Stomach (tissue), 9 donors: Measurements from ENCODE around the gene PELI2. TPM values are rescaled to one million over a fixed set of nuclear protein-coding genes. Genes with fewer than 3 reads are reported as not detected.

ENCODE experiments used
- DNase-seq, 2 donors: peaks; one replicate each; pipeline versions ENCODE4 v3.0.0 to v3.0.0-alpha.2; 2013 to 2019
- H3K27ac ChIP-seq, 5 donors: fragments of 200-600 bp in 4 of 5; sonication (generic) in 4 of 5; one replicate each; pipeline ENCODE4 v1.5.1; 2013 to 2019; ENCODE audit warnings: mild to moderate bottlenecking in 1 of 5, moderate library complexity in 1 of 5
- H3K27me3 ChIP-seq, 3 donors: fragments of 200-600 bp; sonication (generic); one replicate each; pipeline ENCODE4 v1.5.1; 2017 to 2019; ENCODE audit warnings: mixed run types in 1 of 3
- H3K36me3 ChIP-seq, 4 donors: fragments of 200-600 bp; sonication (generic); 1 replicate in 3 of 4; 2 replicates in 1 of 4; pipeline ENCODE4 v1.5.1; 2016 to 2019
- H3K4me1 ChIP-seq, 4 donors: fragments of 200-600 bp; sonication (generic); one replicate each; pipeline ENCODE4 v1.5.1; 2016 to 2019
- H3K4me3 ChIP-seq, 4 donors: fragments of 200-600 bp; sonication (generic) in 3 of 4; one replicate each; pipeline ENCODE4 v1.5.1; 2016 to 2019; ENCODE audit warnings: mild to moderate bottlenecking in 1 of 4
- H3K9me3 ChIP-seq, 4 donors: fragments of 200-600 bp; sonication (generic); one replicate each; pipeline ENCODE4 v1.5.1; 2016 to 2019
- EP300 ChIP-seq: sonication (generic); formaldehyde crosslinking; IDR thresholded peaks from one replicate; pipeline ENCODE4 v1.6.1; 2017; ENCODE audit warnings: antibody characterized with exemption
- POLR2A ChIP-seq, 4 donors: fragments of 450-650 bp; IDR thresholded peaks; one replicate each; pipeline ENCODE4 v1.6.1; 2016; ENCODE audit warnings: antibody characterized with exemption in 4 of 4, control low read depth in 2 of 4, mild to moderate bottlenecking in 1 of 4, moderate library complexity in 1 of 4
- POLR2AphosphoS5 ChIP-seq, 3 donors: sonication (generic); formaldehyde crosslinking; IDR thresholded peaks; one replicate each; pipeline ENCODE4 v1.6.1; 2016; ENCODE audit warnings: antibody characterized with exemption in 3 of 3
- WGBS, 5 donors: extraction: QIAGEN DNeasy Blood & Tissue Kit in 3 of 5; methylation state at CpG; one replicate each; pipeline versions ENCODE4 v1.1.5 to v1.1.7; 2013 to 2018; 5-methylcytosine and 5-hydroxymethylcytosine counted together
- intact Hi-C: fragments of 100-400 bp; cut with DNase I; formaldehyde crosslinking; loops from one replicate; pipeline ENCODE4 v1.15.1; 2023; ENCODE audit warnings: low total_unique reads
- polyA plus RNA-seq, 3 donors: library from polyadenylated mRNA; stranded (reverse); fragments of 200-250 nt; gene quantifications; one replicate each; pipeline ENCODE4 v1.2.3, GENCODE V29; 2013
- total RNA-seq, 5 donors: library from RNA; depleted of rRNA; stranded (reverse); fragments of >200 nt; gene quantifications; one replicate each; pipeline versions ENCODE4 v1.1.0 to v1.2.3, GENCODE V29; 2014 to 2016
- TF ChIP-seq, protein P1 (sequence below), 7 experiments: fragments of 450-650 bp in 4 of 7; fragments of 200-600 bp in 3 of 7; sonication (generic) in 3 of 7; IDR thresholded peaks; one replicate each; pipeline ENCODE4 v1.5.1; 2016 to 2019; ENCODE audit warnings: antibody characterized with exemption in 7 of 7, control low read depth in 2 of 7, mild to moderate bottlenecking in 1 of 7
- donor health status: healthy with polysubstance abuse.
- donor health status: Bipolar disorder and iron deficiency.
- donor health status: healthy.

Gene PELI2
- total and polyA plus RNA-seq, 8 donors, result 3.0 to 48.3 (median 10.6) TPM

DNA sequence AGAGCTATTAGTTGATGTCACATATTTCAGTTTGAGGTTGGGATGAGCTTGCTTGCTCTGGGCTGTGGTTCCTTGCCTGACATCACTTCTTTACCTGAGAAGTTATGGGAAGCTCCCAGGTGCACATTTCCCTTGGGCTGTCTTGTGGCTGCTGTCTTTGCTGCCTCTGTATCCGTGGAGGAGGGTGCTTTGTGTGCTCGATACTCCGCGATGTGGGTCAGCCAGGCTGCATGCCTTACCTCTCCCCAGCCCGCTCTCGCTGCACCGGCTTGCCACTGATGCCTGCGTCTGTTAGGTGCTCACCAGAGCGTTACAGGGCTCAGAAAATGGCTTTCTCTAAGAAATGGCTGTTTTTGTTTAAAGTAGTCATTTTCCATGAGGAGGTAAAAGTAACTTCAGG lies 19.6 kb downstream of the PELI2 start:
- TF ChIP-seq, protein P1, sequence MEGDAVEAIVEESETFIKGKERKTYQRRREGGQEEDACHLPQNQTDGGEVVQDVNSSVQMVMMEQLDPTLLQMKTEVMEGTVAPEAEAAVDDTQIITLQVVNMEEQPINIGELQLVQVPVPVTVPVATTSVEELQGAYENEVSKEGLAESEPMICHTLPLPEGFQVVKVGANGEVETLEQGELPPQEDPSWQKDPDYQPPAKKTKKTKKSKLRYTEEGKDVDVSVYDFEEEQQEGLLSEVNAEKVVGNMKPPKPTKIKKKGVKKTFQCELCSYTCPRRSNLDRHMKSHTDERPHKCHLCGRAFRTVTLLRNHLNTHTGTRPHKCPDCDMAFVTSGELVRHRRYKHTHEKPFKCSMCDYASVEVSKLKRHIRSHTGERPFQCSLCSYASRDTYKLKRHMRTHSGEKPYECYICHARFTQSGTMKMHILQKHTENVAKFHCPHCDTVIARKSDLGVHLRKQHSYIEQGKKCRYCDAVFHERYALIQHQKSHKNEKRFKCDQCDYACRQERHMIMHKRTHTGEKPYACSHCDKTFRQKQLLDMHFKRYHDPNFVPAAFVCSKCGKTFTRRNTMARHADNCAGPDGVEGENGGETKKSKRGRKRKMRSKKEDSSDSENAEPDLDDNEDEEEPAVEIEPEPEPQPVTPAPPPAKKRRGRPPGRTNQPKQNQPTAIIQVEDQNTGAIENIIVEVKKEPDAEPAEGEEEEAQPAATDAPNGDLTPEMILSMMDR (IDR thresholded peaks at IDR 0.05), result no peak
- TF ChIP-seq POLR2A (IDR thresholded peaks at IDR 0.05), result no peak
- TF ChIP-seq POLR2AphosphoS5 (IDR thresholded peaks at IDR 0.05), result no peak
- TF ChIP-seq EP300, result no peak
- H3K36me3 ChIP-seq, result no peaks in the 10 kb centered on the region
- H3K4me1 ChIP-seq, result peaks cover 5 to 65% (median 28%) of the 10 kb centered on the region in 4 donors
- no peaks in the 10 kb centered on the region for H3K27me3 ChIP-seq
- H3K4me3 ChIP-seq, result no peak overlapping the region
- WGBS, 5 donors, result 84 to 93% (median 90%) methylated on average over 9 of the region's 9 CpGs
- H3K9me3 ChIP-seq, result no peaks in the 10 kb centered on the region
- DNase-seq, result no peak
- intact Hi-C loops, result no loop called here
- H3K27ac ChIP-seq, result no peak overlapping the region

- no peaks in the 10 kb centered on the region for H3K27me3 ChIP-seq
- intact Hi-C loops, result no loop called here
- 75 to 86% (median 80%) methylated on average over 2 of the region's 2 CpGs for WGBS, 5 donors
- TF ChIP-seq EP300 (no peak), POLR2A (IDR thresholded peaks at IDR 0.05) (no peak), POLR2AphosphoS5 (IDR thresholded peaks at IDR 0.05) (no peak)
- TF ChIP-seq, protein P1 (IDR thresholded peaks at IDR 0.05), result no peak
- no peak for DNase-seq
- H3K9me3 ChIP-seq, result no peaks in the 10 kb centered on the region
- H3K27ac ChIP-seq, result no peak overlapping the region
- no peak overlapping the region for H3K4me3 ChIP-seq
- no peaks in the 10 kb centered on the region for H3K36me3 ChIP-seq
- peaks cover 5 to 59% (median 27%) of the 10 kb centered on the region in 4 donors for H3K4me1 ChIP-seq
Observed at GRCh38 chr14:56138928-56139327, 20.7 kb downstream of the PELI2 start.

- no peaks in the 10 kb centered on the region for H3K27me3 ChIP-seq
- H3K9me3 ChIP-seq, result no peaks in the 10 kb centered on the region
- WGBS, 5 donors, result 93 to 98% (median 95%) methylated on average over 4 of the region's 4 CpGs
- intact Hi-C loops, result no loop called here
- TF ChIP-seq POLR2AphosphoS5 (IDR thresholded peaks at IDR 0.05) (no peak), POLR2A (IDR thresholded peaks at IDR 0.05) (no peak)
- no peak overlapping the region for H3K4me3 ChIP-seq
- H3K4me1 ChIP-seq, result peaks cover 9 to 39% (median 25%) of the 10 kb centered on the region in 4 donors
- H3K36me3 ChIP-seq, result no peaks in the 10 kb centered on the region
- no peak for DNase-seq
- no peak overlapping the region for H3K27ac ChIP-seq
Observed at GRCh38 chr14:56142314-56142713, 24.1 kb downstream of the PELI2 start.

DNA sequence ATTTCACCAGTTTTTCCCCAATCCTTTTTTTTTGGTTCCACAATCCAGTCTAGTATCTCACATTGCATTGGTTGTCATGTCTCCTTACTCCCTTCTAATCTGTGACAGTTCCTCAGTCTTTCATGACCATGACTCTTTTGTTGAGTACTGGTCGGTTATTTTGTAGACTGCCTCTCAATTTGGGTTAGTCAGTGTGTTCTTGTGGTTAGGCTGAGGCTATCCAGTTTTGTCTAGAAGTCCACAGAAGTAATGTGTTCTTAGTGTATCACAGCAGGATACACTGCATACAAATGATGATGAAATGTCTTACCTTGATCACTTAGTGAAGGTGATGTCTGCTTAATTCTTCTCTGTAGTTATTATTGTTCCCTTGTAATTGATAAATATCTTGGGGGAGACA lies 24.8 kb downstream of the PELI2 start:
- H3K27ac ChIP-seq, result no peak overlapping the region
- DNase-seq, result no peak
- H3K27me3 ChIP-seq, result no peaks in the 10 kb centered on the region
- no peaks in the 10 kb centered on the region for H3K36me3 ChIP-seq
- peaks cover 11 to 39% (median 26%) of the 10 kb centered on the region in 4 donors for H3K4me1 ChIP-seq
- H3K9me3 ChIP-seq, result no peaks in the 10 kb centered on the region
- 81 to 98% (median 84%) methylated on average over 1 of the region's 1 CpG for WGBS, 5 donors
- no peak overlapping the region for H3K4me3 ChIP-seq
- intact Hi-C loops, result no loop called here
- TF ChIP-seq POLR2AphosphoS5 (IDR thresholded peaks at IDR 0.05) (no peak), EP300 (no peak), POLR2A (IDR thresholded peaks at IDR 0.05) (no peak)
- TF ChIP-seq, protein P1 (IDR thresholded peaks at IDR 0.05), result no peak

DNA sequence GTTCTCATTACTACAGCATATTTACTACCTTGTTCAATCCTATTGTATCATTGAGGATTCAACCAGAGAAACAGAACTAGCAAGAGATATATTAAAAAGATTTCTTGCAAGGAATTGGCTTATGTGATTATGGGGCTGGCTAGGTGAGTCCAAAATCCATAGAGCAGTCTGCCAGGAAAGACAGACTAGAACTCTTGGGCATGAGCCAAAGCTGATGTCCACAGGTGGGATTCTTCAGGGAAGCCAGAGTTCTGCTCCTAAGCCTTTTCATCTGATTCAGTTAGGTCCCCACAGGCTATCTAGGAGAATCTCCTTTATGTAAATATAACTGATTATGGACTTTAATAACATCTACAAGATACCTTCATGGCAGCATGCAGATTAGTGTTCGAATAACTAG lies 26.0 kb downstream of the PELI2 start:
- 80 to 95% (median 88%) methylated on average over 1 of the region's 1 CpG for WGBS, 5 donors

More for the DNA sequence above, 26.0 kb downstream of the PELI2 start:
- no peaks in the 10 kb centered on the region for H3K9me3 ChIP-seq
- intact Hi-C loops, result no loop called here
- H3K27ac ChIP-seq, result no peak overlapping the region
- no peak for DNase-seq
- no peaks in the 10 kb centered on the region for H3K27me3 ChIP-seq
- H3K36me3 ChIP-seq, result no peaks in the 10 kb centered on the region
- H3K4me3 ChIP-seq, result no peak overlapping the region
- peaks cover 21 to 49% (median 35%) of the 10 kb centered on the region in 4 donors for H3K4me1 ChIP-seq
- no peak for TF ChIP-seq EP300
- TF ChIP-seq POLR2A (IDR thresholded peaks at IDR 0.05), result no peak
- TF ChIP-seq POLR2AphosphoS5 (IDR thresholded peaks at IDR 0.05), result no peak
- TF ChIP-seq, protein P1 (IDR thresholded peaks at IDR 0.05), result no peak
